ENCODE measurements around the gene PKNOX2. TPM values are rescaled to one million over a fixed set of nuclear protein-coding genes. Genes with fewer than 3 reads are reported as not detected.

PKNOX2 gene
- total RNA-seq, 2 donors from 2014 or later = 5.5 to 6.9 TPM

DNA sequence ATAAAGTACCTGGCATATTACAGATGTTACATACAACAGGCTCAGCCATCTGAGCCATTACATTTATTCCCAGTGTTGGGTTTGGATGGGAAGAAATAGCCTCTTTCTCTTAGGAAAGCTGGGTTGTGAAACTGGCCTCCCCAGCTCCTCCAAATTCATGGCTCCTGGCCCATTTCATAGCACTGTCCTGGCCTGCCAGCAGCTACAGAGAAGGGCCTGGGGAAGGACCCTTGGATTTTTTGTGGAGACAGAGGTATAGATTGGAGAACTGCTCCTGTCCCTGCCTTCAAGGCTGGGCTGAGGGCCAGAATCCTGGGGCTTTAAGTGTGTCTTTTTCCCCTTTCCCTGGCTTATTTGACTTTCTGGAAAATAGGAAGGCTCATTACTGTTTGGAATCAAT lies 18.0 kb downstream of the PKNOX2 start:
- H3K4me1 ChIP-seq = peaks cover 0 to 21% of the 10 kb centered on the region in 2 donors
- H3K4me3 ChIP-seq = no peak overlapping the region
- H3K36me3 ChIP-seq = no peaks in the 10 kb centered on the region
- no peak for DNase-seq (ENCODE audit: low spot score)
- no peaks in the 10 kb centered on the region for H3K27me3 ChIP-seq
- peaks cover 0 to 14% of the 10 kb centered on the region in 2 donors for H3K9me3 ChIP-seq
- TF ChIP-seq CTCF (IDR thresholded peaks at IDR 0.05) = no peak
- H3K27ac ChIP-seq = no peak overlapping the region

DNA sequence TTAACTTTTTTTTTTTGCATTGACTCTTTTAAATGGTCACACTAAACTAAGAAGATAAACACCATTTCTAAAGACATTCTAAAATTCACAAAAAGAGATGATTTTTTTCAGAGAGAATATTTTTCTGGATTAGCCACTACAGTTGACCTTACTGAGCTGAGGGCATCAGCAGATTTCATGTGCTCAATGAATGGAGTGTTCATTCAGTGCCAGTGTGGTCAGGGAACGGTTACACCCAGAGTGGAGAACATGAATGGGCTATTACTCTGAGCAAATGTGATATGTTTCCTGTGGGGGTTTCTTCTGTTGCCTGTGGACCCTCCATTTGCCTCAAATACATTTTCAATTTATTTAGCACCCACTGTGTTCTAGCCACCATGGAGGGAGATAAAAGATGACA lies 19.1 kb downstream of the PKNOX2 start:
- H3K27me3 ChIP-seq = no peaks in the 10 kb centered on the region
- no peak for TF ChIP-seq CTCF (IDR thresholded peaks at IDR 0.05)
- H3K36me3 ChIP-seq = no peaks in the 10 kb centered on the region
- peaks cover 0 to 16% of the 10 kb centered on the region in 2 donors for H3K9me3 ChIP-seq
- no peak overlapping the region for H3K4me3 ChIP-seq
- H3K4me1 ChIP-seq = peaks cover 0 to 26% of the 10 kb centered on the region in 2 donors
- no peak for DNase-seq (ENCODE audit: low spot score)
- no peak overlapping the region for H3K27ac ChIP-seq

DNA sequence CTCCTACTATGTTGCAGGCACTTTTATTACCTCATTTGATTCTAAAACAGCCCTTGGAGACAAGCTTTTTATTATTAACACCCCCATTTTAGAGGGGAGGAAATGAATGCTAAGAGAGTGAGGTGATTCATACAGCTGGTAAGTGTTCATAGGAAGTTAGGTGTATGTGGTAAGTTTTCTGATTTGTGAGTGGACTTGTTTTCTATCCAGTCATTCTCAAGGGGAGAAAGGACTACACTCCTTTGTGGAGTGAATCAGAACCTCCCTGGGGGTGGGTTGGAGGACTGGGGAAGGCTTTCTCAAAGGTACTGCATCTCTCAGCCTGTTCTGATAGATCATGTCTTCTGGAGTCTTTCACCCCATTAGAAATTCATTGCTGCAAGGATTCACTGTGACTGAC lies 23.5 kb downstream of the PKNOX2 start:
- Histone ChIP-seq H3K4me3 (no peak overlapping the region), H3K4me1 (peaks cover 0 to 18% of the 10 kb centered on the region in 2 donors), H3K27ac (no peak overlapping the region), H3K27me3 (no peaks in the 10 kb centered on the region), H3K36me3 (no peaks in the 10 kb centered on the region), H3K9me3 (peaks cover 0 to 16% of the 10 kb centered on the region in 2 donors)
- TF ChIP-seq CTCF (IDR thresholded peaks at IDR 0.05) = no peak
- DNase-seq (ENCODE audit: low spot score) = no peak

DNA sequence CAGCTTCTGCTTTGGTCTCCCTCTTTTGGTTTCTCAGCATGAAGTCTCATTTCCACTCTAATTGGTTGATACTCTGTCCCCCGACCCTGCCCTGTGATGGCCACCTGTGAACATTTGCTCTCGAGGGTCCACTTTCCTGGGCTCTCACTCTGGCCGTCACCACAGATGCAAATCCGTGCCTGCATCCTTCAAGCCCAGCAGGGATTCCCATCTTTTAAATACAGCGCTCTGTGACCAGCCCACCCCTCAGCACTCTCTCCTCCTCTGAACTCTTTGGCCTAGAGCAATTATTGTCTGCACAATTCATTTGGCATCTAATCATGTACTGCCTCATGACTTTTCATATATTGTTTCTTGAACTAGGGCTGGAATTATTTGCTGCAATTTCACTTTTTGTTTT lies 26.0 kb downstream of the PKNOX2 start:
- Histone ChIP-seq H3K27me3 (no peaks in the 10 kb centered on the region), H3K36me3 (no peaks in the 10 kb centered on the region), H3K4me3 (no peak overlapping the region), H3K4me1 (peaks cover 0 to 18% of the 10 kb centered on the region in 2 donors), H3K9me3 (peaks cover 0 to 16% of the 10 kb centered on the region in 2 donors), H3K27ac (no peak overlapping the region)
- no peak for DNase-seq (ENCODE audit: low spot score)
- no peak for TF ChIP-seq CTCF (IDR thresholded peaks at IDR 0.05)

- Histone ChIP-seq H3K9me3 (peaks cover 0 to 5% of the 10 kb centered on the region in 2 donors), H3K27ac (no peak overlapping the region), H3K27me3 (no peaks in the 10 kb centered on the region), H3K36me3 (no peaks in the 10 kb centered on the region), H3K4me1 (peaks cover 0 to 18% of the 10 kb centered on the region in 2 donors), H3K4me3 (no peak overlapping the region)
- no peak for DNase-seq (ENCODE audit: low spot score)
- TF ChIP-seq CTCF (IDR thresholded peaks at IDR 0.05) = no peak
These were observed 27.6 kb downstream of the PKNOX2 start for GRCh38 chr11:125192183-125192582.

- Histone ChIP-seq H3K4me1 (peaks cover 0 to 18% of the 10 kb centered on the region in 2 donors), H3K27me3 (no peaks in the 10 kb centered on the region), H3K9me3 (no peaks in the 10 kb centered on the region), H3K27ac (no peak overlapping the region), H3K36me3 (no peaks in the 10 kb centered on the region), H3K4me3 (no peak overlapping the region)
- DNase-seq (ENCODE audit: low spot score) = no peak
- no peak for TF ChIP-seq CTCF (IDR thresholded peaks at IDR 0.05)
These were observed 28.3 kb downstream of the PKNOX2 start for GRCh38 chr11:125192717-125193415.

Data from right atrium auricular region (tissue), 2 donors.